ENCODE measurements around the gene SLCO4A1.

The SLCO4A1 gene

GRCh38 chr20:62642051-62642665 is at the start of gene SLCO4A1:
TSS of gene SLCO4A1 (plus strand) at chr20:62642503. CDS start at chr20:62656455, 13,952 bp downstream.
- peak; percentile 88 to 89 for DNase-seq

GRCh38 chr20:62592506-62593177 is 49.7 kb upstream of the SLCO4A1 start:
- no peak for DNase-seq

GRCh38 chr20:62593616-62594015 is 48.7 kb upstream of the SLCO4A1 start:
- DNase-seq = no peak

- DNase-seq = no peak
These were observed 47.2 kb upstream of the SLCO4A1 start for GRCh38 chr20:62595069-62595468.

- DNase-seq = peak in 1 of 2 donors; percentile 27
These were observed 46.8 kb upstream of the SLCO4A1 start for GRCh38 chr20:62595491-62595890.

GRCh38 chr20:62596486-62596885 is 45.8 kb upstream of the SLCO4A1 start:
- no peak for DNase-seq

GRCh38 chr20:62596921-62597320 is 45.4 kb upstream of the SLCO4A1 start:
- DNase-seq = no peak

- DNase-seq = no peak
These were observed 44.7 kb upstream of the SLCO4A1 start for GRCh38 chr20:62597416-62598115.

GRCh38 chr20:62598761-62599194 is 43.5 kb upstream of the SLCO4A1 start:
- peak in 1 of 2 donors; percentile 24 for DNase-seq

GRCh38 chr20:62599216-62600110 is 42.8 kb upstream of the SLCO4A1 start:
- DNase-seq = no peak

GRCh38 chr20:62601172-62601571 is 41.1 kb upstream of the SLCO4A1 start:
- no peak for DNase-seq

- no peak for DNase-seq
These were observed 40.6 kb upstream of the SLCO4A1 start for GRCh38 chr20:62601714-62602113.

- DNase-seq = peak in 1 of 2 donors; percentile 45
These were observed 39.8 kb upstream of the SLCO4A1 start for GRCh38 chr20:62602550-62602949.

GRCh38 chr20:62603021-62603906 is 39.0 kb upstream of the SLCO4A1 start:
- peak; percentile 37 to 47 for DNase-seq

GRCh38 chr20:62603907-62604785 is 38.2 kb upstream of the SLCO4A1 start:
- DNase-seq = no peak

- no peak for DNase-seq
These were observed 37.5 kb upstream of the SLCO4A1 start for GRCh38 chr20:62604796-62605195.

- DNase-seq = no peak
These were observed 36.9 kb upstream of the SLCO4A1 start for GRCh38 chr20:62605236-62605943.

GRCh38 chr20:62606016-62606415 is 36.3 kb upstream of the SLCO4A1 start:
- no peak for DNase-seq

GRCh38 chr20:62606551-62607201 is 35.6 kb upstream of the SLCO4A1 start:
- no peak for DNase-seq

Measured in stimulated activated CD4-positive, alpha-beta T cell treated with anti-CD3 and anti-CD28 coated beads, Interleukin-2, amount 100 ng/mL, for 24 hours (primary cell).